HG03565 (cell line): ENCODE results near the gene EPC1.

Experiments
- ATAC-seq: cut with Tn5 transposase; IDR thresholded peaks from one replicate; pipeline ENCODE4 v1.9.1; 2021; ENCODE audit warnings: mild to moderate bottlenecking, moderate library complexity; ENCODE audit not compliant: unreplicated experiment

The EPC1 gene

DNA sequence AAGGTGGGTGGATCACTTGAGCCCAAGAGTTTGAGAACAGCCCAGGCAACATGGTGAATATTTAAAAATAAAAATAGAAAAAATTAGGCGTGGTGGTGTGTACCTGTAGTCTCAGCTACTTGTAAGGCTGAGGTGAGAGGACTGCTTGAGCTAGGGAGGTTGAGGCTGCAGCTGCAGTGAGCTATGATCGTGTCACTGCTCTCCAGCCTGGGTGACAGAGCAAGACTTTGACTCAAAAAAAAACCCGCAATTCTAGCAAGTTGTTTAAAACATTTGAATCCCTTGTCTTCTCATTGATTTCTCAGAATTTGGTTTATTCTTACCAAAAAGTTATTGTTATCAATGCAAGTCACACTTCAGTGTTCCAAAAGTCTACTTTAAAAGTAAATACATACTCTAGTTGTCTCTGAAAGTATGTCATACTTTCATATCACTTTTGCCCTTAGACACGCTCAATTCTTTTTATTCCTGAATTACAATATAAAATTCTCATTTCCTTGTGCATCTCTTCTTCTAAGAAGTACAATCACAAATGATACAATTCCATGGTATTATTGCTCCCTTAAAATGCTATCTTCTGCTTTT lies 6.3 kb downstream of the EPC1 start:
- no peak for ATAC-seq

DNA sequence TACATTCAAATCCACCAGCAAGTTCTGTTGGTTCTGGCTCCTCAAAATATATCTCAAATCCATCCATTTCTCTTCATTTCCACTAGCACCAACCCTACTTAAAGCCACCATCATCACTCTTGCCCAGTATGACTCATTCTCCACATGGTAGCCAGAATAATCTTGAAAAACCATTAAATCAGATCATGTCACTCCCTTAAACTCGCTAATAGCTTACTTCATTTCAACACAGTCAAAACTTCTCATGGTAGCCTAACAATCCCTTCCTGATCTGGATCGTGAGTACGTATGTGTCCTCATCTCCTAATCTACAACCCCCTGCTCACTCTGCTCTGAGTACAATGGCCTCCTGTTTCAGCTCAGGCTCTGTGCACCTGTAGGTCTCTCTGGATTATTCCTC lies 8.7 kb downstream of the EPC1 start:
- no peak for ATAC-seq

DNA sequence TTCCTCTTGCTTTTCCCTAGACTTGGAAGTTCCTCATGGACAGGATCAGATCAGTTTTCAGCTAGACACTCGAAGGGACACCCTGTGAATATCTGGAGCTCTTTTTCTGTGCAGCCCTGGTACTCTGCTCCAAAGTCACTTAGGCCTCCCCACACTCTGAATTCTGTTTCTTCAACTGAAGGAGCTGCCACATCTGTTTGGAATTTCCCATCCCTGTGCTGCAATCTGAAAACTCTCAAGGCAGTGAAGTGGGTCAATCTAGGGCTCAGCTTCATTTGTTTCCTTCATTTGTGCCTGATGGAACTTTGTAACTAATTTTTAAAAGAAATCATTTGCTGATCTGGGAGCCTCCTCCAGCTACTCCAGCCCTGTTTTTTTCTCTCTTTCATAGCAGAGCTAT lies 9.6 kb downstream of the EPC1 start:
- no peak for ATAC-seq

DNA sequence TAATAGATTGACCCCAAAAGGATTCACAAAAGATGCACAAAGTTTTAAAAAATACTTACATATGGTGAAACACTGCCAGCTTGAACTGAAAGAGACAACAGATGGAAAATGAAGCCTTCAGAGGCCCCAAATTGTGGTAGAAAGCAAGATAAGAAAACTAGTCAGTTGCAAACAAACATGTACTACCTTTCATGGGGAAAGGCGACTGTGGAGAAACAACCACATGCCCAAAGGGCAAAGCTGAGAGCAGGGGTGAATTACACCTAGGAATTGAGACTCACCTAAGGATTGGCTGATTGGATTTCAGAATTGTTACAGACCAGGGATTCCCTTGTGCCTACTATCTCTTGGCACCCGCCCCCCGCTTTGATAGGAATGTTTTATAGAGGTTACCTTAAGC lies 13.1 kb downstream of the EPC1 start:
- ATAC-seq = no peak

DNA sequence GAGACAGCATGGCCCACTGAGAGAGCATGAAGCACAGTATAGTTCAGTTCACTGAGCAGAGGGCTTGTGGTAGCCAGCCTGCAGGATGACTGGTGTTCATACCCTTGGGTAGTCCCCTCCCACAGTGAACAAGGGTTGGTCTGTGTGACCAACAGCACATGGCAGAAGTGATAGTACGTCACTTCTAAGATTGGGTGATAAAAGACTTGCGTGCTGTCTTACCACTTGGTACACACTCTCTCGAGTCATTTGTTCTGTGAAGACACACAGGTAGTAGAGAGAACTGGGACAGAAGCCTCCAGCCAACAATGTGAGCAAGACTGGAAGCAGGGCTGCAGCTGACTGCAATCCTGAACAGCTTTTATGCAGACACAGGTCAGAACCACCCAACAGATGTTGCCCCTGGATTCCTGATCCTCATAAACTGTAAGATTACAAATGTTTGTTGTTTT lies 14.6 kb downstream of the EPC1 start:
- ATAC-seq = peak; percentile 91

DNA sequence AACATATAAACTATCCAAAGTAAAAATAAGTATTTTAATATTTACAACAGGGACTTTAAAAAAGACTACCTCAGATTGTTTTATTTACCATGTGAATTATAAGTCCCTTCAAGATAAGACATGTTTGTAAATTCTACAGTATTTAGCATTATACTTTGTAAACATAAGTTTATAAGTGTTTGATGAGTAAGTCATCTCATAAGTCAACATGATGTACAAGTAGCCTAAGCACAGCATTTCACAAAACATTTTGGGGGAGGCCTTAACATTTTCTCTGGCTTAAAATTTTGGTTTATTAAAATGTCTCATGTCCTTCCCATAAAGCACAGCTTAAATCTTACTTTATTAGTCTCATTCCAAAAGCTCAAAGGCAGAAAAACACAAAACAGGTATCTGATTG lies 15.4 kb downstream of the EPC1 start:
- no peak for ATAC-seq

DNA sequence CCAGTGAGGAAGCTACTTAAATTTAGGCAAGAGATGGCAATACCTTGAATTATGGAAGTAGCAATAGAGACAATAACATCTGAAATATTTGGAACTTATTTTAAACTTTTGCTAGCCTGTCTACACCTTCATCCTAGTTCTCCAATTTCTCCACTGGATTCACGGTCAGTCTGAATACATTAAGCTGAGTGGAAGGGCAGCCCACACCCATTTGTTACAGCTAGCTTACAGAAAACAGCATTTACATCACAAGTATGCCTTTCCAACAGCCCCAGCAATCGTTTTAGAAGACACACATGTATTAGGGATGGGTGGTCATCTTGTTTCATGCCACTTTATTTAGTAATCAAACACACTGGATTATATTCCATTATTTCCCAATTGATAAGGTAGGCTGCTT lies 16.7 kb downstream of the EPC1 start:
- no peak for ATAC-seq

DNA sequence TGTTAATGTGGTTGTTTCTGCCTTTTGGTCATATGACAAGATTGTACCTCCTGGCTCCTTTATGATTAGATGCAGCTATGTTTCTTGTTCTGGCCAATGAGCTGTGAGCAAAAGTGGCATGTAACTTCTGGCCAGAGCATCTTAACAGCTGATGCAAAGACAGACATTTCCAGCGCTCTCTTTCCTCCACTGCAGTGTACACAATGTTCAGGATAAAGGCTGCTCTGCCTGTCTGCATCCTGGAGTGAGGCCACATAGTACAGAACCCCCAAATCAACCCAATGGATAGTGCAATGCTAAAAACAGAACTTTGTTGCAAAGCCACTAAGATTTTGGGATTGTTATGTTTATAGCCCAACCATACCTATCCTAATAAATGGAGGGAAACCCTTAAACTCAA lies 17.9 kb downstream of the EPC1 start:
- no peak for ATAC-seq

DNA sequence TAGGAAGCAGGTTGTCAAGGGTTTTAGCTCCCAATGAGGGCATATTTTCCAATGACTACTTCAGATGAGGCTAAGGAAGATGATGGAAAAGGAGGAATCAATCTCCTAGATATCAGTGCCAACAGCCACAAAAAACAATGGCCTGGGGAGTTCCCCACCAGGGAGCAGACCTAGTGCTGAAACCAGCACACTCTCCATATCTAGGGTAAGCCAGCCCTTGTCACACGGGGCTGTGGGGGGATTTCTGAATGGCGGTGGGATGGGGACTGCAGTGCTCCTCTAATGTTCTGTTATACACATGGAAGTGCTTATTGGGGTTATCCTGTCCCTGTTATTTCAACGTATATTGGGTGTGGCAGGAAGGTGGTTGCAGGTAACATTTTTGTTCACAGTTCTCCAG lies 18.5 kb downstream of the EPC1 start:
- no peak for ATAC-seq

DNA sequence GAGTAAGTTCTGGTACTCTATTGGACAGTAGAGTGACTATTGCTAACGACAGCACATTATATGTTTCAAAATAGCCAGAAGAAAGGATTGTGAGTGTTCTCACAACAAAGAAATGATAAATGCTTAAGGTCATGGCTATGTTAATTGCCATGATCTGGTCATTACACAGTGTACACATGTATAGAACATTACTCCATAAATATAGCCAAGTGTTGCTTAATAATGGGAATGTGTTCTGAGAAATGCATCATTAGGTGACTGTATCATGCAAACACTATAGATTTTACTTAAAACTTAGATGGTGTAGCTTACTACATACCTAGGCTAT lies 19.6 kb downstream of the EPC1 start:
- no peak for ATAC-seq

DNA sequence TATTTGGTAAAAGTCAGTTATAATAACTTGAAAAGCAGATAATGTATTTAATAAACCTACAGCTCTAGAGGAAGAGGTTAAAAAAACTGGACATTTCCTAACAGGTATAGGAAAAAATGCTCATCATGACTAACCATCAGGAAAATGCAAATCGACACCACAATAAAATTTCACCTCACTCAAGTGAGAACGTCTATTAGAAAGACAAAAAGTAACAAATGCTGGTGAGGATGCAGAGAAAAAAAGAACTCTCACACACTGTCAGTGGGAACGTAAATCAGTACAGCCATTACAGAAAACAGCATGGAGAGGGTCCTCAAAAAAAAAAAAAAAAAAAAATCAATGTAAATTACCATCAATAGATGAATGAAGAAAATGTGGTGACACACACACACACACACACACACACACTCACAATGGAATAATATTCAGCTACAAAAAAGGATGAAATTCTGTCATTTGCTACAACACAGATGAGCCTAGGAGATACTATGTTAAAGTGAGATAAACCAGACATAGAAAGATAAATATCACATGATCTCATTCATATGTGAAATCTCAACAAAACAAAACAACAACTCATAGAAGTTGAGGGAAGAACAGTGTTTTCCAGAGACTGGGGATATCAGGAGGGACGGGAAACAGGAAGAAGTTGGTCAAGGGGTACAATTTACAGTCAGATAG lies 20.1 kb downstream of the EPC1 start:
- ATAC-seq = no peak

DNA sequence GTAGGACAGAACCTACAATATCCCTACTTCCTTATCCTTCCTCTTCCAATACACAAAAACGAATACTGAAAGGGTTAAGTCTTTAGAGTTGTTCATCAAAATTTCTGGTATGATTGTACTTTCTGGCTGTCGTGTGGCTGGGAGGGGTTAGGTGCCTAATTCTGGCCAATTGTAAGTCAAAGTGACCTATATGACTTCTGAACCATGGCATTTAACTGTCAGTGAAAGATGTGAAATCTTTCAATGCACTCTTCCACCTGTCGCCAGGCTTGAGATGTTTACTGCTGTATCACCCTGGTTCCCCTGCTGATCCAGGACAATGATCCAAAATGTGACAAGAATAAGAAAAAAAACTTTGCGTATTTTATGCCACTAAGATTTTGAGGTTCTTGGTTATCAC lies 20.8 kb downstream of the EPC1 start:
- ATAC-seq = peak; percentile 41

DNA sequence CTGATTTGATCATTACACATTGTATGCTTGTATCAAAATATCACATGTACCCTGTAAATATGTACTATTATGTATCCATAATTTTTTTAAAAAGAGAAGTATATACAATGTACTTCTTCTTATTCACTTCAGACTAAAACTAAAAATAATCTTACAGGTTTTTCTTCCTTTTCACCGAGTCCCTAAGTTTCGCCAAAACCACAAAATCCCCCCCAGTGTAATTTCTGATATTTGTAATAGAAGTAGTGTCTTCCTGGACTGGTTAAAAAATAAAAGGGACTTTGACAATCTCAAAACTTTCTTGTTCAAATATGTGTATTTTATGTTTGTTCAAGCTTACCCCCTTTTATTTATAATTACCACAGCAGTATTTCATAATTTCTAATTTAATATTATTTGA lies 23.9 kb downstream of the EPC1 start:
- ATAC-seq = no peak

DNA sequence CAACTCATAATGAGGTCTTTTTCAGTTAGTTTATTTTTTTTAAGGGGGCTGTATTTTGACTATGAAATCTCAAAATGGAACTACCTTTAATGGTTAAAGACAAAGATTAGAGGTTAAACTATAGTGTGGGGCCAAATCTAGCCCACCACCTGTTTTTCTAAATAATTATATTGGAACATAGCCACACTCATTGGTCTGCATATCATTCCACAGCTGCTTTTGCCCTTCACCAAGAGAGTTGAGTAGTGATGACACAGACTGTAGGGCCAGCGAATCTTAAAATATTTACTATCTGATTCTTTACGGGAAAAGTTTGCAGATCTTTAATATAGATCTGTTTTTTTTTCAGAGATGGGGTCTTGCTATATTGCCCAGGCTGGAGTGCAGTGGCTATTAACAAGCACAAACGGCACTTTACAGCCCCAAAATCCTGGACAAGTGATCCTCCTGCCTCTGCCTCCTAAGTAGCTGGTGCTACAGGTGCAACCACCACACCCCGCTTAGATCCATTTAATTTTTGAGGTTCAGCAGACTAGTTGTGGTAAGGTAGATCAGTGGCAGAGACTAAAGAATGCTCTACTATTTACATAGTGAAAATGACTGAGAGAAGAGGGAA lies 25.8 kb downstream of the EPC1 start:
- ATAC-seq = no peak

DNA sequence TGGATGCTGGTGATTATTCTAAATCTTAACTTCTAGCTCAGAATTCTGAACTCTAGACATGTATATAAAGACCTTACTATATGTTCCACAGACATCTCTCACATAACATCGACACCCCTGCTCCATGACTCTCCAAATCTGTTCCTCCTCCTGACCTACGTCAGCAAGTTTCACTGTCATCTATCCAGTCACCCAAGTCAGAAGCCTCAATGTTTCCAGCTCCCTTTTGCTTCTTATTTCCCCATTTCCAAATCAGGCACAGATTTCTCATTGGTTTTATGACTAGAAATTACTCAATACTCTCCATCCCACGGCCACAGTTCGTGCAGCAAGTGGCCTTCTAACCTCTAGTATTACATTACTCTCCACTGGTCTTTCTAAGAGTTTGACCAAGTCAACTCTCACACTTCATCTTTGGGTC lies 28.5 kb downstream of the EPC1 start:
- ATAC-seq = peak; percentile 31

DNA sequence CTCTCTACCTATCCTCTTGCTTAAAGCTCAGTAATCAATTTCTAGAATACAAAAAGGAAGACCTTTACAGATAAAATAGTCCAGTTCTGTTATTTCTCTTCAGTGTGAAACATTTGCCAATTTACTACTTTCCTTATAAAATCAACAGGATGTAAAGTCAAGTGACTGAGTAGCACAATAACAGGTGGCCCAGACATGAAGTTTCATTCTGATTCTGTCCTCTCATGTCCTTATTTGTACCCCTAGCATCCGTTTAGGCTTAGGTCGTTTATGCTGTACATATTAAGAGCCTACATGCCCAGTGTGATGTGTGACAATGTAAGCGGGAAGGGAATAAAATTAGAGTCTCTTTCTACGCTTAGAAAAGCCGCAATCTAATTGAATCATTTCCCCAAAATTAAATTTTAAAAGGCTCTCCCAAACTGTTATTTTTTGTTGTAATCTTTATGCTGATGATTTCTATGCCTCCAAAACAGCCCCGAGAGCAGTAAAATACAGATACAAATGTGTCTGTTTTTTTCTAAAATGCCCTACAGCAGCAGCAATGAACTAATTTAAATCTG lies 29.1 kb downstream of the EPC1 start:
- peak; percentile 91 for ATAC-seq

DNA sequence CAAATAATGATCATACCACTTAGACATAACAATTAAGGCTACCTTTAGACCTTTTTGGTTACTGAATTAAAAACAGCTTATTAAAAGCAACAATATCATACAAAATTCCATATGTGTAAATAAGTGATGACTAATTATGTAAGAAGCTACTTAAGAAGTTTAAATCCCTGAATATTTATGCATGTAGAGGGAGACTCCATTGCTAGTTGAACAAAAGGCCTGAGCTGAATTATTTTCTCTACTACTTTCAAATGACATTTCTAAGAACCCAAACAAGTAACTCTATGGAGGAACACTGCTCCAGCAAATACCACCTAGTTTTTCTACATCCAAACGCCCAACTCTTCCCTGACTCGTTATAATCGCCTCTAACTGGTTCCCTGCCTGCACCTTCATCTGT lies 31.5 kb downstream of the EPC1 start:
- no peak for ATAC-seq

DNA sequence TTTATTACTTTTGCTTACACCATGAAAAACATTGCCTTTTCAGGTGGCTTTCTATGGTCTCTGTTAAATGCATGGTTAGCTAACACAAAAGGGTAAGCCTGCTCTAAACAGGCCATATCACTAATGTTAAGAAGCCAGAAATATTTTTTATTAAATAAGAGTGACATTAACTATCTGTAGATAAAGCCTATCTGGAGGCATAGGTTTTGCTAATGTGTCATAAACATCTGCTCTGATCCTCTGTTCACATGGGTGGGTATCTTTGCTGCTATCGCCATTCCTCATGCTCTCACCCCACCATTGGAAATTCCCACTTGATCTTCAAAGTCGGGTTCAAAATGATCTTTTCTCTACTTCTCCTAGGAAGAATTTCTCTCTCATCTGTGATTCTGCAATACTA lies 32.4 kb downstream of the EPC1 start:
- no peak for ATAC-seq

DNA sequence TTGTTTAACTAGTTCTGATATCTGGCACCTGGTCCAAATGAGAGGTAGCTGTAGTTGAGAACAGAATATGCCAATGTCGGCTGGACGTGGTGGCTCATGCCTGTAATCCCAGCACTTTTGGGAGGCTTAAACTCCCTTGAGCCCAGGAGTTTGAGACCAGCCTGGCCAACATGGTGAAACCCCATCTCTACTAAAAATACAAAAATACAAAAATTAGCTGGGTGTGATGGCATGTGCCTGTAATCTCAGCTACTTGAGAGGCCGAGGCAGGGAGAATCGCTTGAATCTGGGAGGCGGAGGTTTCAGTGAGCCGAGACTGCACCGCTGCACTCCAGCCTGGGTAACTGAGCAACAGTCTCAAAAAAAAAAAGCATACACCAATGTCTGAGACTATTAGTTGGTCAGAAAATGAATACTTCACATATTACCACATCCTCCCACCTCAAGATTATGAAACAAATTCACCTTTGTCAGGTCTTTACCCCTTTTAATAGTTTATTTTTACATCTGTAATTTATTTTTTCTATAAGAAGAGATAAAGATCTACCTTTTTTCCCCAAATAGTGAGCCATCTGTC lies 38.8 kb downstream of the EPC1 start:
- peak; percentile 62 for ATAC-seq

DNA sequence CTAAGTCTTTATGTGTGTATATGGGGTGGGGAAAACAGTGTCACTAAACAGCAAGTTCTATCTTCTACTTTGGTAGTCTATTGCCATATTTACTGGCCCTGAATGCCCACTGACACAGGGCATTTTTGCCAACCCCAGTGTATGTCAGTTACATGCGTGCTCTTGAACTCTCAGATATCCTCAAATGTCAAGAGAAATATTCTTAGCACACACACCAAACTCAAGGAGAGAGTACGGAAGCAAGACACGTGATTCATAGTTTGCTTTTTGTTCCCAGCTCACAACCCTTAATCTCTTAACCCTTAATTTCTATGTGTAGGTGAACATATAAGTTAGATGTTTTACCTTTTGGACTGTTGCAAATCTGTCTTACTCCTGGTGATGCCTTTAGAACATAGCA lies 39.3 kb downstream of the EPC1 start:
- no peak for ATAC-seq

DNA sequence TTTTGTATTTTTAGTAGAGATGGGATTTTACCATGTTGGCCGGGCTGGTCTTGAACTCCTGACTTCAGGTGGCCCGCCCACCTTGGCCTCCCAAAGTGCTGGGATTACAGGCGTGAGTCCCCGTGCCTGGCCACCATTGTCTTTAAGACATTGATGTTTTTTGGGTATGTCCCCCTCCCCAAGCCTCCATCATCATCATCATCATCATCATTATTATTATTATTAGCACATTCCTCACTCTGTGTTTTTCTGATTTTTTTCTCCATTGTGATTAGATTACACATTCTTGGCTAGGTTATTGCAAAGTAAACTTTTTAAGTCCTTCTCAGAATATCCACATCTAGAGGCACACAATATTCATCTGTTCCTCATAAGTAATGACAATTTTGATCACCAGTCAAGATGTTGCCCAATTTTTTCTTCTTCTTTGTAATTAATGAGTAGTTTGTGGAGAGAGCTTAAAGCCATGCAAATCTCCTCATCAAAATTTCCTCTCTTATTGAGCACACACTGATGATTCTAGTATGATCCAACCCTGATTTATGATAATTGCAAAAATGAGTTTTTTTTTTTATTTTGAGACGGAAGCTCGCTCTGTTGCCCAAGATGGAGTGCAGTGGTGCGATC lies 47.5 kb downstream of the EPC1 start:
- no peak for ATAC-seq
